ENCODE measurements around the gene RNF227. TPM values are rescaled to one million over a fixed set of nuclear protein-coding genes. Genes with fewer than 3 reads are reported as not detected.

Gene RNF227
- total and polyA plus RNA-seq, 7 donors: 0.62 to 2.6 (median 1.5) TPM

DNA sequence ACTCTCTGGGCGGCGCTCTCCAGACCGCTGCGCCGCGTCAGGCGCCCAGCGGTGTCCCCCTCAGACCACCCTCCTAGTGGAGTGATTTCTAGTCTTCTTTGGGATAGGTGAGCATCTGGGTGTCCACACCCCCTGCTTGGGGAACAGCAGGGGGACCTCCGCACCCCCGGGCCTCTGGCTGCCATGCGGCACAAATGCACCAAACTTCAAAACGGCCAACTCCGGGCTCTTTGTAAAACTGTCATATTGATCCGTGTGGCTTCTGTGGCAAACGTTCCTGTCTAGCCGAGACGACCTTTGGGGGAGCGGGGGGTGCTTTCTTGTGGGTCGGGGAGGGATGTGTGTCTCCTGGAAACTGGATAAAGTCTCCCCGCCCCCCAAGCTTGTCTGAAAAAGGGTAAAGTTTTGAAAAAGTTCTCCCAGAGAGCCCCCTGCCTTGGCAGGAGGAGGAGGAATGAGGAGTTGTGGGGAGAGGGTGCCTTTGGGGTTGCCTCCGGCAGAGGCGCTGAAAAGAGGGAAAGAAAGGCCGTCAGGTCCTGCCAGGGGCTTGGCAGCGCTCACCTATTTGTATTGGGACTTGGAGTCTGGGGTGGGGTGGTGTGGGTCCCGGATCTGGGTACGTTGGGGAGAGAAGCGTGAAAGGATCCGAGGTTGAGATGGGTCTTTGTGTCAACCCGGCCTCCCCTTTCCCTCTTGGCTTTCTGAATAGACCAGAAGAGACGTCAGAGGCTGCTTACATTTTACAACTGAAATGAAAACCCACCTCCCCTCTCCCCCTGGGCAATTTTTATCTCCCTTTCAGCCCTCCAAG lies 29.7 kb downstream of the RNF227 start:
- peaks cover 0 to 6% of the 10 kb centered on the region in 2 donors for H3K36me3 ChIP-seq (ENCODE audit: insufficient read depth in 1 of 2, low read depth in 1 of 2)
- H3K4me1 ChIP-seq: peaks cover 46% of the 10 kb centered on the region
- peak overlapping the region; percentile 66 for H3K27ac ChIP-seq
- no peaks in the 10 kb centered on the region for H3K9me3 ChIP-seq
- H3K27me3 ChIP-seq (ENCODE audit: insufficient read depth in 3 of 3, low read length in 2 of 3): peaks cover 0 to 36% (median 0%) of the 10 kb centered on the region in 3 donors
- intact Hi-C loops (cut with DNase I): no loop called here
- TF ChIP-seq, protein P1, sequence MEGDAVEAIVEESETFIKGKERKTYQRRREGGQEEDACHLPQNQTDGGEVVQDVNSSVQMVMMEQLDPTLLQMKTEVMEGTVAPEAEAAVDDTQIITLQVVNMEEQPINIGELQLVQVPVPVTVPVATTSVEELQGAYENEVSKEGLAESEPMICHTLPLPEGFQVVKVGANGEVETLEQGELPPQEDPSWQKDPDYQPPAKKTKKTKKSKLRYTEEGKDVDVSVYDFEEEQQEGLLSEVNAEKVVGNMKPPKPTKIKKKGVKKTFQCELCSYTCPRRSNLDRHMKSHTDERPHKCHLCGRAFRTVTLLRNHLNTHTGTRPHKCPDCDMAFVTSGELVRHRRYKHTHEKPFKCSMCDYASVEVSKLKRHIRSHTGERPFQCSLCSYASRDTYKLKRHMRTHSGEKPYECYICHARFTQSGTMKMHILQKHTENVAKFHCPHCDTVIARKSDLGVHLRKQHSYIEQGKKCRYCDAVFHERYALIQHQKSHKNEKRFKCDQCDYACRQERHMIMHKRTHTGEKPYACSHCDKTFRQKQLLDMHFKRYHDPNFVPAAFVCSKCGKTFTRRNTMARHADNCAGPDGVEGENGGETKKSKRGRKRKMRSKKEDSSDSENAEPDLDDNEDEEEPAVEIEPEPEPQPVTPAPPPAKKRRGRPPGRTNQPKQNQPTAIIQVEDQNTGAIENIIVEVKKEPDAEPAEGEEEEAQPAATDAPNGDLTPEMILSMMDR (IDR thresholded peaks at IDR 0.05): no peak
- peak overlapping the region; percentile 81 for H3K4me3 ChIP-seq
- no peak for DNase-seq
- 6 to 8% (median 7%) methylated on average over 28 to 30 of the region's 30 CpGs for WGBS, 3 donors
- ATAC-seq: no peak

DNA sequence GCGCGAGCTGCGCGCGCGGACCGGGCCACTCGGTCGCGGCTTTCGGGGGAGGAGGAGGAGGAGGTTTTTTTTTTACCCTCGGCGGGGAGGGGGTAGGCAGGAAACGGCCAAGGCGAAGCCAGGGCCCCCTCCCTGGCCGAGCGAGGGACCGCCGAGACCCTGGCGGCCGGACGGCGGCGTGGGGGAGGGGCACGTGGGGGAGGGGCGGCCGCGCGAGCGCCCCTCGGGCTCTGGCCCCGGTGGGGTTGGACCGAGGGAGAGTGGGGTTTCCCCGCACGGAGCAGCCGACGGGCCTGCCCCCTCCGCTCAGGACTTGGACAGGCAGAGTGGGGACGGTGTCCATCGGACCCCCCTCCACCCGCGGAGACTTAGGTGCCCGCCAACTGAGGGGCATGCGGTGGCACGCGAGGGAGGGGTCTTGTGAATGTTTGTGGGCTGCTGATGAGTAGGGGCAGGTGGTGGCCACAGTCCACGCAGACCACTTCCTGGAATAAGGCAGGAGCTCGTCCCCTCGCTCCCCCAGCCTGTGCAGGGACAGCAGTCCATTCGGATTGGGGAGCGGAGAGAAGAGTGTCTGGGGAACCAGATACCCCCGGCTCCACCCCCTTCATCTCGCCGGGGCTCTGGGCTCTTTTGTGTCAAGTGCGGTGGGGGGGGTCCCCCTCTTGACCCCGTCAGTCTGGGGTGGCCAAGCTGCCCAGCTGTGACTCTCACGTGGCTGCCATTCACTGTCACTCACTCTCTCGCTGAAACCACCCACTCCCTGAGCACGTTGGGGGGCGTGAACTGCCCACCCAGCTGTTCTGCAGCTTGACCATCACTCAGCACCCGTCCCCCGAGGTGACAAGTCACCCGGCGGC lies 30.5 kb downstream of the RNF227 start:
- WGBS, 3 donors: 0 to 1% (median 0%) methylated on average over 32 to 64 of the region's 64 CpGs
- intact Hi-C loops (cut with DNase I): no loop called here
- peak overlapping the region; percentile 66 for H3K27ac ChIP-seq
- H3K4me1 ChIP-seq: peaks cover 46% of the 10 kb centered on the region
- ATAC-seq (peak in 1 of 4 donors; percentile 8), DNase-seq (peak; percentile 40 to 59)
- H3K36me3 ChIP-seq (ENCODE audit: insufficient read depth in 1 of 2, low read depth in 1 of 2): peaks cover 0 to under 1% of the 10 kb centered on the region in 2 donors
- H3K9me3 ChIP-seq: no peaks in the 10 kb centered on the region
- peak overlapping the region; percentile 81 for H3K4me3 ChIP-seq
- peaks cover 0 to 43% (median 0%) of the 10 kb centered on the region in 3 donors for H3K27me3 ChIP-seq (ENCODE audit: insufficient read depth in 3 of 3, low read length in 2 of 3)
- TF ChIP-seq, protein P1 (IDR thresholded peaks at IDR 0.05): no peak

DNA sequence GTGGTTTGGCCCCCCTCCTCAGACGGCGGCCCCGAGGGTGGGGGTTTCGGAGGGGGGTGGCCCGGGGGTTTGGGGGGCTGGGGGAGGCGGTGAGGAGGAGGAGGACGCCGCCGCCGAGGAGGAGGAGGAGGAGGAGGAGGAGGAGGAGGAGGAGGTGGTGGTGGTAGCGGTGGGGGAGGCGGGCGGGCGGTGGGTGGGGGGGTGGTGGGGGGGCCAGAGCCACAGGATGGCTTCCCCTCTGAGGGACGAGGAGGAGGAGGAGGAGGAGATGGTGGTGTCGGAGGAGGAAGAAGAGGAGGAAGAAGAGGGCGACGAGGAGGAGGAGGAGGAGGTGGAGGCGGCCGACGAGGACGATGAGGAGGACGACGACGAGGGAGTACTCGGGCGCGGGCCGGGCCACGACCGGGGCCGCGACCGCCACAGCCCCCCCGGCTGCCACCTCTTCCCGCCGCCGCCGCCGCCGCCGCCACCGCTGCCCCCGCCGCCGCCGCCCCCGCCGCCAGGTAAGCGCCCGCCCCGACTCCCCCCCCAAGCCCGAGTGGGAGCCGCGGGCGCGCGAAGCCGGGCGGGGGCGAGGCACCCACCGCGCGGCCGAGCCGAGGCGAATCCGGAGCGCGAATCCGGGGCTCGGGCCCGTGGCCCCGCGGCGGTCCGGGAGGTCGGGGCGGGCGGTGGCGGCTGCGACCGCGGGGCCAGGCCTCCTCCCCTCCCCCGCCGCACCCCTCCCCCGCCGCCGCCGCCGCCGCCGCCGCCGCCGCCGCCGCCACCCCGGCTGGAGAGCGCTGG lies 31.3 kb downstream of the RNF227 start:
- H3K4me3 ChIP-seq: peak overlapping the region; percentile 81
- TF ChIP-seq, protein P1 (IDR thresholded peaks at IDR 0.05): no peak
- WGBS, 3 donors: 3 to 10% (median 9%) methylated on average over 15 to 76 of the region's 100 CpGs
- ATAC-seq (no peak), DNase-seq (peak in 1 of 2 donors; percentile 24)
- H3K9me3 ChIP-seq: no peaks in the 10 kb centered on the region
- H3K4me1 ChIP-seq: peaks cover 41% of the 10 kb centered on the region
- intact Hi-C loops (cut with DNase I): no loop called here
- no peaks in the 10 kb centered on the region for H3K36me3 ChIP-seq (ENCODE audit: insufficient read depth in 1 of 2, low read depth in 1 of 2)
- peak overlapping the region; percentile 66 for H3K27ac ChIP-seq
- H3K27me3 ChIP-seq (ENCODE audit: insufficient read depth in 3 of 3, low read length in 2 of 3): peaks cover 0 to 51% (median 2%) of the 10 kb centered on the region in 3 donors

DNA sequence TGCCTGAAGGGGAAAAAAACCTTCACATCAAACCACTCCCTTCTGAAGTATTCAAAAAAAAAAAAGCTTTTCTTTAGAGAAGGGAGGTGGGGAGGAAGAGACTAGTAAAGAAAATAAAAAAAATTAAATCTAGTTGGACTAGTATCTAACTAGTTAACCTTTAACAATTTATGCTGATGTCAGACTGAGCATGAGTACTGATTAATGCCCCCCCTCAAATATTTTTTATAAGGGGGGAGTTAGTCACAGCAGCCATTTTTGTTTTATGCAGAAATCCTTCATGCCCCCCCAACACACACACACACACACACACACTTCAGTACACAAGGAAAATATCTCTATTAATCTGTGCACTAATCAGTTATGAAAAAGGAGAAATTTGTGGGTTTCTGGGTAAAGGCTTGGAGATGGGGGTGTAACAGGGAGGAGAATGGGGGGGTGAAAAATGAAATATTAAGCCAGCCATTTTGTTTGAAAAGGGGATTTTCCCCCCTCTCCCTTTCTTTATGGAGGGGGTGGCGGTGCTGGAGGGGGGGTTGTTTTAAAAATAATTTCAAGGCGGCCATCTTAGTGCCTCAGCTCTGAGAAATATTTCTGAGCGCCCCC lies 32.2 kb downstream of the RNF227 start:
- ATAC-seq (no peak), DNase-seq (no peak)
- H3K4me3 ChIP-seq: peak overlapping the region; percentile 81
- no peaks in the 10 kb centered on the region for H3K9me3 ChIP-seq
- 21 to 31% (median 21%) methylated on average over 3 of the region's 3 CpGs for WGBS, 3 donors
- H3K4me1 ChIP-seq: peaks cover 33% of the 10 kb centered on the region
- intact Hi-C loops (cut with DNase I): no loop called here
- H3K27me3 ChIP-seq (ENCODE audit: insufficient read depth in 3 of 3, low read length in 2 of 3): peaks cover 0 to 51% (median 4%) of the 10 kb centered on the region in 3 donors
- no peaks in the 10 kb centered on the region for H3K36me3 ChIP-seq (ENCODE audit: insufficient read depth in 1 of 2, low read depth in 1 of 2)
- H3K27ac ChIP-seq: no peak overlapping the region
- TF ChIP-seq, protein P1 (IDR thresholded peaks at IDR 0.05): no peak

All from psoas muscle (tissue), 8 donors.